Kidney (tissue), 14 donors: ENCODE data around the gene MTR. TPM values are rescaled to one million over a fixed set of nuclear protein-coding genes. Genes with fewer than 3 reads are reported as not detected.
A peak's percentile ranks its signal among the peaks of the same experiment; 100 is the strongest.

Experiments
- DNase-seq, 5 donors: peaks; one replicate each; pipeline ENCODE4 v3.0.0-alpha.2; 2013 to 2020
- FAIRE-seq: peaks from 2 replicates; lab custom pipeline; 2012; peaks lifted over from hg19 to GRCh38; lab: Jason Lieb, UNC
- H3K27ac ChIP-seq, 2 donors: one replicate each; pipeline ENCODE4 v1.7.0; 2013; ENCODE audit warnings: low read depth in 2 of 2, low read length in 2 of 2, inconsistent platforms in 1 of 2
- H3K27me3 ChIP-seq: one replicate; pipeline ENCODE4 v1.7.1; 2013; ENCODE audit warnings: low read length, inconsistent platforms; ENCODE audit not compliant: control insufficient read depth, insufficient read depth
- H3K36me3 ChIP-seq, 3 donors: one replicate each; pipeline versions ENCODE4 v1.7.0 to v1.7.1; 2013; ENCODE audit warnings: low read length in 3 of 3, control low read depth in 1 of 3, inconsistent platforms in 1 of 3; ENCODE audit not compliant: insufficient read depth in 3 of 3, control insufficient read depth in 2 of 3
- H3K4me1 ChIP-seq, 3 donors: one replicate each; pipeline versions ENCODE4 v1.7.0 to v1.7.1; 2013; ENCODE audit warnings: low read length in 3 of 3, inconsistent platforms in 1 of 3, low read depth in 1 of 3; ENCODE audit not compliant: control insufficient read depth in 2 of 3, insufficient read depth in 2 of 3
- H3K4me3 ChIP-seq, 3 donors: one replicate each; pipeline versions ENCODE4 v1.7.0 to v1.8.1; 2013; ENCODE audit warnings: low read length in 3 of 3, control low read depth in 1 of 3, inconsistent platforms in 1 of 3
- H3K9ac ChIP-seq, 3 donors: one replicate each; pipeline versions ENCODE4 v1.7.0 to v1.7.1; 2013; ENCODE audit warnings: low read length in 3 of 3, control low read depth in 1 of 3, inconsistent platforms in 1 of 3
- H3K9me3 ChIP-seq, 3 donors: one replicate each; pipeline versions ENCODE4 v1.7.0 to v1.7.1; 2013; ENCODE audit warnings: low read length in 3 of 3, control low read depth in 1 of 3, inconsistent platforms in 1 of 3; ENCODE audit not compliant: control insufficient read depth in 2 of 3, insufficient read depth in 1 of 3
- intact Hi-C: fragments of 100-400 bp; cut with DNase I; formaldehyde crosslinking; loops from one replicate; pipeline ENCODE4 v1.11.1; 2022
- polyA plus RNA-seq: library from polyadenylated mRNA; stranded (reverse); fragments of 350-450 nt; fragmentation: Illumina TruSeq; extraction: RNeasy Lipid Tissue Mini Kit (QIAGEN cat#74804); gene quantifications from one replicate; pipeline ENCODE4 v1.2.3, GENCODE V29; 2014; ENCODE audit warnings: low read depth, low replicate concordance; ENCODE audit not compliant: insufficient read depth
- total RNA-seq: library from RNA; stranded (reverse); fragmentation: NEBNext Ultra II Directional; extraction: Animal tissue kit (Norgen Biotek cat#: 25700); gene quantifications from one replicate; pipeline ENCODE4 v1.2.1, GENCODE V29; 2021
- TF ChIP-seq, protein P1 (sequence below): IDR thresholded peaks from 3 replicates; pipeline ENCODE4 v1.5.1; 2012; ENCODE audit warnings: mild to moderate bottlenecking, moderate library complexity, borderline replicate concordance; ENCODE audit not compliant: insufficient read depth; ENCODE audit errors: extremely low read depth
- donor health status: control.
- donor health status: control.
- donor health status: control.
- donor health status: control.
- donor health status: control.
- donor health status: DM: yes; HTN: yes; CAD: no.
- donor health status: Normal renal cell carcinoma (clear cell type).

The MTR gene
- total and polyA plus RNA-seq, 2 donors from 2014 or later: 7.6 to 61.0 TPM

DNA sequence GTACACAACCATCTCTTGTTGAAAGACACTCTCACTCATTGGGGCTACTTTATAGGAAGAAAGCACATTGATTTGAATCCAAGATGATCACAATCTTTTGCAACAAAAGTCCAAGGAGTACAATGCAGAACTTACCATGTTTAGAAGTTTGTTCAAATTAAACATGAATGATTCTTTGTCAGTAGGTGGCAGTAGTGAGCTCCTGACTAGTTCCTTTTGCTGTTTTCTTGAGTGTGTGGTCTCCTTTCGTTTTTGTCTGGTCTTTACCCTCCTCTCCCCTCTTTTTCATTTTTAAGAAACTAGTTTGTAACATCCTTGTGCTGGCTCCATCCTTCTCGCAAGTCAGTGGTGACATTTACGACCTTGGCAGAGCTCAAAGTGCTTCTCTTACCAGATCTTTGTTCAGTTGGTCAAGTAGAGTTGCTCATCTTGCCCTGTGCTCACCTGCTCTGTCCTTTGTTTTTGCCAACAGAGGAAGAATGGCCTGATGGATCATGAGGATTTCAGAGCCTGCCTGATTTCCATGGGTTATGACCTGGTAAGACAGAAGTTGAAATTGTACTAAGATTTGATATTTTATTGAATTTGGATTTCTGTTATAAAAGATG, 35.7 kb upstream of the MTR start:
- Histone ChIP-seq H3K27ac (no peak overlapping the region), H3K9me3 (no peaks in the 10 kb centered on the region), H3K27me3 (no peaks in the 10 kb centered on the region), H3K4me1 (no peaks in the 10 kb centered on the region), H3K4me3 (no peak overlapping the region), H3K9ac (no peak overlapping the region), H3K36me3 (no peaks in the 10 kb centered on the region)
- TF ChIP-seq, protein P1, sequence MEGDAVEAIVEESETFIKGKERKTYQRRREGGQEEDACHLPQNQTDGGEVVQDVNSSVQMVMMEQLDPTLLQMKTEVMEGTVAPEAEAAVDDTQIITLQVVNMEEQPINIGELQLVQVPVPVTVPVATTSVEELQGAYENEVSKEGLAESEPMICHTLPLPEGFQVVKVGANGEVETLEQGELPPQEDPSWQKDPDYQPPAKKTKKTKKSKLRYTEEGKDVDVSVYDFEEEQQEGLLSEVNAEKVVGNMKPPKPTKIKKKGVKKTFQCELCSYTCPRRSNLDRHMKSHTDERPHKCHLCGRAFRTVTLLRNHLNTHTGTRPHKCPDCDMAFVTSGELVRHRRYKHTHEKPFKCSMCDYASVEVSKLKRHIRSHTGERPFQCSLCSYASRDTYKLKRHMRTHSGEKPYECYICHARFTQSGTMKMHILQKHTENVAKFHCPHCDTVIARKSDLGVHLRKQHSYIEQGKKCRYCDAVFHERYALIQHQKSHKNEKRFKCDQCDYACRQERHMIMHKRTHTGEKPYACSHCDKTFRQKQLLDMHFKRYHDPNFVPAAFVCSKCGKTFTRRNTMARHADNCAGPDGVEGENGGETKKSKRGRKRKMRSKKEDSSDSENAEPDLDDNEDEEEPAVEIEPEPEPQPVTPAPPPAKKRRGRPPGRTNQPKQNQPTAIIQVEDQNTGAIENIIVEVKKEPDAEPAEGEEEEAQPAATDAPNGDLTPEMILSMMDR: peak; percentile 68
- FAIRE-seq (no peak), DNase-seq (peak in 2 of 5 donors; percentile 63 to 73)
- intact Hi-C loops: no loop called here

DNA sequence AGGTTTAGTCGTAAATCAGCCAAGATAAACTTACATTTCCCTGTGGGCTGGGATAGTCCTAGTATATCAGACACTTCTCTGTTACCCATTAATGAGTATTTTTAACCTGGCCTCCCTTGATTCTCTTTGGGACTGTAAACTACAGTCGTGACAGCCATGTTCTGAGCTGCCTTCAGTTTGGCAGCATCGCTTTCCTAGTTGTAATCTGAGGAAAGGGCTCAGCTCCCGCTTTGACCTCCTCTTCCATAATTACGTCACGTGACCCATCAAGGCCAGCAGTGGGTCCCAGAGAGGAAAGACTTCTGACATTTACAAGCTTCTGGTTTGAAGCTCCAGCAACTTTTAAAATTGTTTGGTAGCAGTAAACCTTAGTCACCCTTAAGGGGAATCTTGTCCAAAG, 34.6 kb upstream of the MTR start:
- FAIRE-seq (no peak), DNase-seq (peak in 3 of 5 donors; percentile 68 to 83 (median 80))
- H3K9ac ChIP-seq: no peak overlapping the region
- H3K4me3 ChIP-seq: no peak overlapping the region
- no peaks in the 10 kb centered on the region for H3K36me3 ChIP-seq
- TF ChIP-seq, protein P1: no peak
- H3K4me1 ChIP-seq: no peaks in the 10 kb centered on the region
- H3K27ac ChIP-seq: peak overlapping the region in 1 of 2 donors; percentile 39
- intact Hi-C loops: no loop called here
- H3K9me3 ChIP-seq: no peaks in the 10 kb centered on the region
- H3K27me3 ChIP-seq: no peaks in the 10 kb centered on the region

DNA sequence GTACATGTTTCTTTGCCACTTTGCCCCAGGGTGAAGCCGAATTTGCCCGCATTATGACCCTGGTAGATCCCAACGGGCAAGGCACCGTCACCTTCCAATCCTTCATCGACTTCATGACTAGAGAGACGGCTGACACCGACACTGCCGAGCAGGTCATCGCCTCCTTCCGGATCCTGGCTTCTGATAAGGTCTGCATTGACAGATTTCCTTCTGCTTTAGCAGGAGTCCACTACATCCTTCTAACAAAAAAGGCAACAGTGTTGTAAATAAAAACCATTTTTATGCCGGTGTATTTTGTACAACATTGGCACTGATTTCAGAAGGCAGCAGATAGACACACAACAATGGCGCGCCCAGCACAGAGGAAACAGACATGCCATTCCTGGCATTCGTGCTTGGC, 34.1 kb upstream of the MTR start:
- TF ChIP-seq, protein P1: no peak
- Histone ChIP-seq H3K9ac (no peak overlapping the region), H3K9me3 (no peaks in the 10 kb centered on the region), H3K27ac (peak overlapping the region in 1 of 2 donors; percentile 39), H3K4me1 (no peaks in the 10 kb centered on the region), H3K4me3 (no peak overlapping the region), H3K36me3 (no peaks in the 10 kb centered on the region), H3K27me3 (no peaks in the 10 kb centered on the region)
- DNase-seq: no peak
- intact Hi-C loops: no loop called here
- FAIRE-seq: no peak
